DMS53 treated with DMSO at 0.1 percent for 48 hours (cell line): ENCODE results near the gene SETD3.

Source experiments
- DNase-seq: peaks from one replicate; lab custom pipeline; 2025; ENCODE audit not compliant: unreplicated experiment; lab: John Stamatoyannopoulos, UW

The SETD3 gene

DNA sequence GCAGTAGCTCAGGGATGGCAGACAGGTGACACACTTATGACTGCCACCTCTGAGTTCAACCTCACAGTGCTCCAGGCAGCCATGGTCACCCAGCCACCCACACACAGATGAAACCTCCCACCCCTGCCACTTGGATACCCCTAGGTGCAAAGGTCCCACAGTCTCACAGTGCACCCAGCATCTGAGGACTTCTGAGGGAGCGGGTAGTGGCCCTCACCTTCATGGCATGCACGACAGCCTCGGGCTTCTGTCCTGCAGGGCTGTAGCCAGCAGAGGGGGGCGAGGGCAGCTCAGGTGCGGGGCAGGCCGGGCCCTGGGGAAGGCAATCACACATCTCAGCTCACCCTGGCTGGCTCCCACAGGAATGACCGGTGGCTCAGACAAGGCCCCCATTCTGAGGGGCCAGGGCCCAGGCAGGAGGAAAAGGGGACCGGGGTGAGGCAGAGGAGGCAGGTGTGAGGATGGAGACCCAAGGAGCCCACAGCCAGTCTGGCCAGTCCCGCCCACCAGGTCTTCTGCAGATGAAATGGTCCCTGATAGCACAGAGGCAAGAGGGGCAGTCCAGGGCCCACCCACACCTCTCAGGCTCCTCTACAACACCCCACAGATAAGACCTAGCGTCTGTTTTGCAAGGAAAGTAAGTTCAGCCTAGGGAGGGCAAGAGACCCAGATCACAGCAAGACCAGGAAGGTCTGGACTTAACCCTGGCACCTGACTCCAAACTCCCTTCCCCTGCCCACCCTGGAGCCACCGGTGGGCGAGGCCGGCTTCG, 36.4 kb upstream of the SETD3 start:
- no peak for DNase-seq

DNA sequence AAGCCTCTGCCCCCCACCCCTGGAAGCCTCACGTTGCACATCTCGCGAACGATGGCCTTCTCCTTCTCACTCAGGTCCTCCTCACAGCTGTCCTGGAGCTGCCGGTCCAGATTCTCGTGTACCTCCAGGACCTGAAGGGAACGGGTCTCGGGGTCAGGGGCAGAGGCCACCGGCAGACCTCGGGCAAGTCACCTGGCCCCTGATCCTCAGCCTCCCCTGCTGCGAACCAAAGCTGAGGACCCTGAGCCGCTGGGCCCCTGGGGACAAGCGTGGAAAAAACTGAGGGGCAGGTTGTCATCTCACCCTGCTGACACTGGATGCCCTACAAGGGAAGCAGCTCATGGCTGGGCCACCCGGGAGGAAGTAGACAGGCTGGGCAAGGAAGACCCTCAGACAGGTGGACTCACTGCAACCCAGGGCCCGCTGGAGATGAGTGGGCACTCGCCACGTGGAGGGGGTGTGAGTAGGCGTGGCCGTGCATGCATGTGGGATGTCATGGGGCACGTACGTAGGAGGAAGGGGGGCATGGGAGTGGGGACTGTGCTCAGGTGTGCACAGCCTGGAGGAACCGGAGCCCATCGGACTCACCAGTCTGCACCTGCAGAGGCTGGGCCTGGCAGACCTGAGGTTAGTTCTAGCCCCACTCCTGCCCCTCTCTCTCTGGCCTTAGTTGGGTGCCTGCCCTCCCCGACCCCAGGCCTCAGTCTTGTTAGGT, 35.7 kb upstream of the SETD3 start:
- no peak for DNase-seq

DNA sequence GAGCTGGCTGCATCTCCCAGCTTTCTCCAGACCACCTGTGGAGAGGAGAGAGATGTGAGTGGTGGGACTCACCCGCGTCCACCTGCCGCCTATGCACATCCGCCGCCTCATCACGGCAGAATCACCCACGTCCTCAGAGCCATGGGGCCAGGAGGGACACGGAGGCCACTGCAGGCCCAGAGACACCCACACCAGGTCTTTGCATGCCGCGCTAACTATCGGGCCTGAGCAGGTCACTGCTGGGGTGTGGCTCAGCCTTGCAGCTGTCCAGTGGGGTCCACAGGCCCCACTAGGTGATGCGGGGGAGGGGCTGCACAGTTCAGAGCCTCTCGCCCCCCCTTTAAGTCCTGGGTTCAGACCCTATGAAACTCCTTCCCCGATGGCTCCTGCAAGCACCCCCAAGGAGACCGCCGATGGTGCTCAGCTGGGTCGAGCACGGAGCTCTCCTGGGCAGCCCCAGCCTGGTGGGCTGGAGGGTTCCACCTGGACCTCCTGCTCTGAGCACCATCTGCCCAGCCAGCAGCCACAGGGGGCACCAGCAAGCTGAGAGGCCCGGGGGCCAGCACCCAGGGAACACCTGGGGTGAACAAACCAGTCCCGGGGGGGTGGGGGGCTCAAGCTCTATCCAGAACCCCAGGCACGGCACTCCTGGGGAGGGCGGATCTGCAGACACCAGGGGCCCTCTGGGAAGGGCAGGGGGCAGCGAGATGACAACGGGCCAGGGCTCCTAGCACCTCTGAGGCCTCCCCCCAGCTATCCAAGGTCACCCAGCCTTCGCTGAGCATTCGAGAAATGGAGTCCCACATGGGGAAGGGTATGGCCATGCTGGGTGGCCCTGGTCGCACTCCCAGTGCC, 34.9 kb upstream of the SETD3 start:
- DNase-seq = no peak

DNA sequence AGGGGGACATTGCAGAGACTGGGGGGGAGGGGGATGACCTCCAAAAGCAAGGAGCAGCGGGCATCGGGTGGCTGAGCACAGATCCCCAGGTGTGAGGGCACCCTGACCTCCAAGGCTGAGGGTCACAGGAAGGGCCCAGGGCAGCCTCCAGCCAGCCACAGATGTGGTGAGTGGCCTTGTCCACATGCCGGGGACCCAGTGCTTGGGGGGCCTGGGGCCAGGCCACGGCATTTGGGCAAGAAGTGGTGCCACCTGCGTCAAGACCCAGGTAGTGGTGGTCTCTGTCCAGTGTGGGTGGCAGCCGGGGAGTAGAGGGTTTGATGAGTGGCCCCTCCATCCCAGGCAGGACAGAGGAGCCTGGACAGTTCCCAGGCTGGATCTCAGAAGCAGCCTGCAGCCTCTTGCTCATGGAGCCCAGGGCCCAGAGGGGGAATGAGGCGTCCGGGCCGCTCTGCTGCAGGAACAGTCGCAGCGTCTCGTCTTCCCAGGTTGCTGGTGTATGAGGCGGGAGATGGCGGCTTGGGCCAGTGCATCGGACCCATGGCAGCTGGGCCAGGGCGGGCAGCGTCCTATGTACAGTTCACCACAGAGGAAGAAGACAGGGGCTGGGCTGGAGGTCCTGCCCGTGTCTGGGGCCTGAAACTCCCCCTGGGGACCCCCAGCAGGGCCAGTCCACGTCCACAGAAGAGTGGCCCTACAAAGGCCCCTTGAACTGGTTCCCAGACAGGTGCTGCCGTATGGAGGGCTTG, 34.1 kb upstream of the SETD3 start:
- no peak for DNase-seq

DNA sequence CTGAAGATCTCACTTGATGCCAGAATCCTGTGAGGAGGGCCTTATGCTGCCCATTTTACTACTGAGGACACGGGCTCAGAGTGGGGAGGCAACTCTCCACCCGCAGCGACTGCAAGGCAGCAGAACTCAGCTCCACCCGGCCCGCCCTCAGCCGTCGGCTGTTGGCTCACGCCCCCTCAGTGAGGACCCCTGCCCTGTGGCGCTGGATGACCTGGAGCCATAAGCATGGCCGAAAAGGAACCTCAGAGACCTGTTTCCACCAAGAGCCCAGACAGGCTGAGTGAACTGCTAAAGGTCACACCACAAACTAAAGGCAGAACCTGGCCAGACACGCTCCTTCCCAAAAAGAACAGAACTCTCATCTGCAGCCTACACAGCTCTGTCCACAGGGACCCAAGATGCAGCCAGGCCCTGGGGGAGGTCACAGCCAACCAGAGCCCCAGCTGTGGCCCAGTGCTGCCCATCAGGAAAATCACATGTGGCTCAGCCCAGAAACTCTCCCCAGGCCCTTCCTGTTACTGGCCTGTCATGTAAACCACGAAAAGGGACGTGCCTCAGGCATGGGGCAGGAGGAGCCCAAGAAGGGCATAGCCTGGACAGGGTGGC, 33.4 kb upstream of the SETD3 start:
- no peak for DNase-seq

DNA sequence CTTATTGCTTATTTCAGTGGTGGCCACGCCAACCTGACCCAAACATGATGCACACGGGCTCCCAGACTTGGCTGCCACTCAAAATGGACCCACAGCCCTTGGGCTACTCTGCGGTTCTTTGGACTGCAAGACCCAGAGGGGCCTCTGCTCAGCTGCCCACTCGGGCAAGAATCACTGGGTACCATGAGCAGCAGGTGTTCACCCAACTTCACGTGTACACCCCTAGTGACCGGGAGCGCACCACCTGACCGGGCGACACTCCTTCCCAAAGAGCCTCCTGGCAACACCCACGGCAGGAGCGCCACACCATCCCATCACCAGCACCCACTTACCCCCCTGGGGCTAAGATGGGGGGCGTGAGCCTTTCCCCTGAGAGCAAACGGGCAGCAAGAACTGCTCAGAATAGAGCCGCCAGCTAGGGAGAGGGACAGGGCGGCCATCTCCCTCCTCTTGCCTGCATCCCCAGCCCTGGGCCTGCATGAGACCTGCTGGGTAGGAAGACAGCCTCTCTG, 32.6 kb upstream of the SETD3 start:
- no peak for DNase-seq

DNA sequence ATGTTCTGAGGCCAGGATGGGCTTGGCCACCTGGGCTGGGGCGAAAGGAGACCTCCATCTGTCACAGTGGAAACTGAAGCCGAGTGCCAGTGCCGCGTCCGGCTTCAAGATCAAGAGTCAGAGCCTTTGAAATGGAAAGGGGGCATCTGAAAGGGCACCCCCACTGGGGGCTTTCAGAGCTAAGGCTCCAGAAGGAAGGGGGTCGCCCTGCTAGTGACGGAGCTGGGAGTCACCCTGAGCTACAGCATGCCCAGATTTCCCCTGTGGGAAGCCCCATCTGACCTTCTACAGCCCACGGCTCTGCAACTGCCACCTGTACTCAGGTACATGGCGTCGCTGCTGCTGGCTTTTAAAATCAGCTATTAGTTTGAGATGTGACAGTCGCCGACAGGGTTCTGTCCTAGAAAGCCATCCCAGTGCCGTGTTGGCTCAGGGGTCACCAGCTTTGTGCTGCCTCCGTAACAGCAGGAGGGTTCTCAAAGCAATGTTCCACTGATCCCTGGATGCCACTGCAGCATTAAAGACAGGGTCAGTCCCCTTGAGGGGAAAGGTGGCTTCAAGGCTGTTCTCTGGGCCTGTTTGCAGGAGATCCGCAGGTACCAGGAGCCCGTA, 32.0 kb upstream of the SETD3 start:
- DNase-seq = no peak

DNA sequence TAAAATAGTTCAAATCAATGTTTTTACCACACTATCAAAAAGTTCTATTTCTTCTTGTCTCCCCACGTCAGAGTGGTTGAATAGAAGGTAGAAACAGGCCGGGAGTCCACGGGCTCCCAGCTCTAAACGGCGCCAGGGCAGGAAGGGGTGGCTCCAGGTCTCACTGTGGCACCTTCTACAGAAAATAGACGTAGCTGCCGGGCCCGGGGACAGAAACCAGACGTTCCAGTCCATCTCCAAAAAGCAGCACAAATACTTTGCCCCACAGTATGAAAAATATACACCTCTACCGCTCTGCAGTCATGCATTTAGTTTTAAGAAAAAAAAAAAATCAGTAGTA, 31.4 kb upstream of the SETD3 start:
- no peak for DNase-seq

DNA sequence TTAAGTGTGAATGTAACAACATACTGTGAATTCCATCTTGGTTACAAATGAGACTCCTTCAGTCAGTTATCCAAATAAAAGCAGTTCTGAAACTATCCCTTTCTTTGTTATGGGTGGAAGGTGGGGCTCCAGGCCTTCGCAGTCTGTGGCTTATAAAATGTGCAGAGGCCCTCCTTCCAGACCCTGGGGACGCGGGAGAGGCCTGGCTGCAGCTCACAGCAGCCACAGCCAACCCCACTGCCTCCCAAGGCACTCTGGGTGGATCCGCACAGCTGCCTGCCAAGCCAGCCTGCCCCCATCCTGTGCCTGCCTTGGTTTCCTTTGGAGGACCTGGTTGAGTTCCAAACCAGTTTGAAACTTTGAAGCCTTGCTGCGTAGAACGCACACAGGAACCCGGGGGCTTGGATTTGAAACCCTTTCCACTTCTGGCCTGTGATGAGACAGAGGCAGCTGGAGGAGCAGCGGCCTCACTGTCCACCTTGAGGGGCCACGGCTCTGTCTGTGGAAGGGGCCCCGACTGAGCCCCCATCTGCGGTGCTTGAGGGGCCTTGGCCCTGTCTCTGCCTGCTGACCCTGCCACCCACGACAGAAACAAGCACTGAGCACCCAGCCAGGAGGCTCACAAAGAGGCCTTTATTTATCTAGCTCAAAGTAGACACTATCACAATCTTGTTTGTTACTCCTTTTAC, 30.9 kb upstream of the SETD3 start:
- no peak for DNase-seq

DNA sequence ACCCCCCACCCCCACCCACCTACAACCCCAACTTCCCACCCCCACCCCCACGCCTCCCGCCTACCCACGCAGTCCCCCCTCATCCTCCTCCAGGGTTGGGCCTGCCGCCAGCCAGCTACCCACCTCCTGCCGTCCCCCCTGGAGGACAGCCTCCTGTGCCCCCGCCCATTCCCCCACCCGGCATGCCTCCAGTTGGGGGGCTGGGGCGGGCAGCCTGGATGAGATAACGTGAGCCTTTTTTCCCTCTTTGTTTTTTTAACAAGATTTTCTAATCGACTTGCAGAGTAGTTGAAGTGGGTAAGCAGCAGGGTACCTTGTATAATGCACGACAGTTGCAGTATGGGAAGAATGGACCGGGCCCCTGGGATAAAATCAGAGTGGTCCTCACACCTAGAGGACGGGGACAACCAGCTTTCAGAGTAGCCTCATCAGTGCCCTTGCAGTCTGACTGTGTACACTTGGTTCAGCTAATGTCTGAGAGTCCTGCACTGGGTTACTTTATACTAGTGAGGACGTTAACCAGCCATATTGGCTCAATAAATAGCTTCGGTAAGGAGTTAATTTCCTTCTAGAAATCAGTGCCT, 30.0 kb upstream of the SETD3 start:
- DNase-seq = no peak

DNA sequence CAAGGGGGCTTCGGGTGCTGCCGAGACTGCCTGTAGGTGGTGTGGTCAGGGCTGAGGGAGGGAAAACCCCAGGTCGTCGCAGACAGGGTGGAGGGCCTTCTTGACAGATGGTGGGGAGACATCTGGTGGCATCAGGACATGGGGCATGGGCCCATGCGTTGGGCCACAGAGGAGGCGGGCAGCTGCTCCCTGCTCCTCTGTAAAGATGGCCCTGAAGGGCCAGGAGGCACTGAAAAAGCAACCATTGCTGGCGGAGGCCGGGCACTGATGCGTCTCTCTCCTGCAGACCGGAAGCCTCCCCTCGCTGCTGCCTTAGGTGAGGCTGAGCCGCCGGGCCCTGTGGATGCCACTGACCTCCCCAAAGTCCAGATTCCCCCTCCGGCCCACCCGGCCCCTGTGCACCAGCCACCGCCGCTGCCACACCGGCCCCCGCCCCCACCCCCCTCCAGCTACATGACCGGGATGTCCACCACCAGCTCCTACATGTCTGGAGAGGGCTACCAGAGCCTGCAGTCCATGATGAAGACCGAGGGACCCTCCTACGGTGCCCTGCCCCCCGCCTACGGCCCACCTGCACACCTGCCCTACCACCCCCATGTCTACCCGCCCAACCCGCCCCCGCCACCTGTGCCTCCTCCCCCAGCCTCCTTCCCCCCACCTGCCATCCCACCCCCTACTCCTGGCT, 29.4 kb upstream of the SETD3 start:
- DNase-seq = no peak

DNA sequence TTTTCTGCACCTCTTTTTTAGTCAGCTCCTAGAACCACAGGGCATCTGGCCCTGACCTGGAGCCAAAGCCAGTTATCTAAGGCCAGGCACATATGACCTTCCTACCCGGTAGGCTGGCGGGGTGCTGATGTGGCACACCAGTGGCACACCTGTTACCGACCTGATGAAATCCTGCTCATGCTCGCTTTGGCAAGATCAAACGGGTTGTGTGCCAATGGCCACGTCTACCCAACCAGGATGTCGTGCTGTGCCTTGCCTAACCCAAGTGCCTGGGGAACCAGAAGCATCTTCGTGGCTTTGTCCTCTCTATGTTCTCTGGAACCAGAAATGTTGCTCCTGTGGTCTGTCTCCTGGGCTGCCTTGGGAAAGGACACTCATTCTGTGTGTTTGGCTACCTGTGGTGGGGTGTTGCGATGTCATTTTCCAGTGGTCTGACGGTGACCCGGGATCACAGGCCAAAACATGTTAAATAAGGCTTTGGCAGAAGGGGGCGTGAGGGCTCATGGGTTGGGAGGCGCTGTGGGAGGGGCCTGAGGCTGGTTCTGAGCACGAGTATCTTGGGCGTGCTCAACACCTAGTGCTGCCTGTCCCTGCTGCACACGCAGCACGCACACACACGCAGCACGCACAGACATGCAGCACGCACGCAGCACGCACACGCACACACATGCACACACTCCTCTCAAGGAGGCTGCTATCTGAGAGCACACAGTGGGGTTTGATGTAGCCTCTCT, 28.4 kb upstream of the SETD3 start:
- no peak for DNase-seq

DNA sequence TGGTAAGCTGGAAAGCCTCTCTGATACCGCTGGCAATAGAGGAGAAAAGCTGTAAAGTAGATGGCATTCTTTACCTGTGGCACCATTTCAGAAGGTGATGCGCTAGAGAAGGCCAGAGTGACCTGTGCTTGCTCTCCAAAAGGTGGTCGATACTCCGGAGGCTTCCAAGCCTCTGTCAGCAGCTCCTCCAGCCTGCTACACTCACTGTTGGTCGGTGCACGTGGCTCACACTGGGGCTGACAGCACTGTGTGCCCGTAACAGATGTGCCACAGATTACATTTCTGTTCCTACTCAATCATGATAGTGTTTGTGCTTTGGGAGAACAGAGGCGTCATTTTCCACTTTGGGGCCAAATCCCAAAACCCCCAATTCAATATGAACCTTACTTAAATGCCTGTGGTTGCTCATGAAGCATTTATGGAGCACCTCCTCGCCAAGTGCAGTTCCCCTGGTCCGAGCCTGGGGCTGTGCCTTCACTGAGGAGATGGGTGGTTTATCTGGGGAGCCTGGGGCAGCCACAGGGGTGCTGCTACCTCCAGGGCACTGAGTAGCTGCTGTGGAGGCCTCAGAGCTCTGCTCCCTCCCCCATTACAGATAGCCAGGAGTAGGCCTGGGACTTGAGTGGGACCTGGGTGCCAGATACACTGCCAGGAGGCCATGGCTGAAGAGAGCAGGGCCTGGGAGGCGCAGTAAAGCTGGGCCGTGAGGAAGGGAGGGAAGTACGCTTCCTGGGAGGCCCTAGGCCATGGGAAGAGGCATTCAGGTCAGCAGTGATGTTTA, 27.4 kb upstream of the SETD3 start:
- no peak for DNase-seq

DNA sequence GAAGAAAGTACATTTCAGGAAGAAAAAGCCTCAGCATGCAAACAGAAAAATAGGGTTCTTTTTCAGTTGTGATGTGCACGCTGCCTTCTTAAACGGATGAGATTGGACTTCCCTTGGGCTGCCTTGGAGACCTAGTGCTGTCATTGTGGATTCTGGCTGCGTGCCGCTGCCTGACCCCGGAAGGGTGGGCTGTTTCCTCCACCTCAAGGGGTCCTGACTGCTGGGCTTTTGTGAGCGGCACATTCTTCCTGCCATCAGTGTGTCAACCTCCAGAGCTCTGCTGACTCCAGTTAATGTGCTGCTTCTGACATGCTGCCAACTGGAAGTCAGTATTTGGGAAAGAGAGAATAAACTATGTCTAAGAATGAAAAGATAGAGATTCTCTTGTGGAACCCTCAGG, 25.6 kb upstream of the SETD3 start:
- no peak for DNase-seq

DNA sequence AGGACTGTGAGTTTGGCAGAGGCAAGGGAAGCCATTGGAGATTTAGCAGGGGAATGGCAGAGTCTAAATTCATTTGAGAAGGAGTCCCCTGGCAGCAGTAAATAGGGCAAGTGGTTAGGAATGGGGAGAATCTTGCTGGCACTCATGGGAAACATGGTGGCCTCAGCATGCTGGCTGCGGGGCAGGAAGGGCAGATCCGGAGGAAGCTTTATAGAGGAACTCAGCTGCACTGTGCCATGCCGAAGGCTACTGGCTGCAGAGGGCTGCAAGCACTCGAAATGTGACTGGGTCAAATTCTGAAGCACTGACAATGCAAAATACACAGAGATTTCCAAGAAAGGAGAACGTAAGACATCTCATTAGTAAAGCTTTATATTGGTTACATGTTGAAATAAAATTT, 24.4 kb upstream of the SETD3 start:
- no peak for DNase-seq

DNA sequence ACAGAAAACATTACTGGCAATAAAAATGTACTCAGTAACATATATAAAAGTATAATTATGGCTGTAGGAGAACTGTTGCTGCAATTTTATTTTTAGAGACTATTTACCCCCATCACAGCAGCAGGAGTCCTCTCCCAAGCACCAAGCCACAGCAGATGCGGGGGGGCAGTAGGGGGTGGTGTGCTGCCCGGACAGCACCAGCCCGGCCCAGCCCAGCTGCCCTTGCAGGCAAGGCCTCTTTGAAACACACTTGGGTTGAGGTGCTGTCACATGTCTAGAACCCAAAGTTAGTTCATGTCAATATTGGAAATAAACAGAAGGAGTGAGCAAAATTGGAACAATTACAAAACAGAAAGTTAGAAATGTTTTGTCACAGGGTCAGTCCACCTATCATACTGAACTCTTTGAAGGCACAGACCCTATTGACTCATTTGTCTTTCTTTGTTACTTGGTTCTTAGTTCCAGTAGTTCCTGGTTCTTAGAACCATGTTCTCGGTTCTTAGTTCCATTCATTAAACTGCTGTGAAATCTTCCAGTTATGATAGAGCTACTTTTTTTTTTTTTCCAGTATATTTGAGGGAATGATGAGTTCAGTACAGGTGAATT, 23.3 kb upstream of the SETD3 start:
- no peak for DNase-seq

DNA sequence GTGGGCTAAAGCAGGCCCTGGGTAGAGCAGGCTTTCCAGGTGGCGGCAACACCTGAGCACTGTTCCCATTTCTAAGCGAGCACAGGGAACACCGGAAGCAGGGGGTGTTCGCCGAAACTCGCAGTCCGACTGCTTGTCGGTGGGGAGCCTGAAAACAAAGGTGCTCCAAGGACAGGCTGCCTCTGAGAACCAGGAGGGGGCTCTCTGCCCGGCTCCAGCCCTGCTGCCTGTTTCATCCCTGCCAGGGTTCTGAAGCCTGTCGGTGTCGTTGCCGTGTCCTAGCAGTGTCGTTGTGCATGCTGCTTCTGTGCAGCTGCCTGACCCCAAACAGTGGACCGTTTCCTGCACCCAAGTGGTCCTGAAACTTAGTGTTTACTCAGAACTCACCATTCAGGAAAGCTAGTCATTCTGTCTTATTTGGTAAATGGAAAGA, 22.3 kb upstream of the SETD3 start:
- no peak for DNase-seq
